ENCODE measurements around the gene CD247.

DNA sequence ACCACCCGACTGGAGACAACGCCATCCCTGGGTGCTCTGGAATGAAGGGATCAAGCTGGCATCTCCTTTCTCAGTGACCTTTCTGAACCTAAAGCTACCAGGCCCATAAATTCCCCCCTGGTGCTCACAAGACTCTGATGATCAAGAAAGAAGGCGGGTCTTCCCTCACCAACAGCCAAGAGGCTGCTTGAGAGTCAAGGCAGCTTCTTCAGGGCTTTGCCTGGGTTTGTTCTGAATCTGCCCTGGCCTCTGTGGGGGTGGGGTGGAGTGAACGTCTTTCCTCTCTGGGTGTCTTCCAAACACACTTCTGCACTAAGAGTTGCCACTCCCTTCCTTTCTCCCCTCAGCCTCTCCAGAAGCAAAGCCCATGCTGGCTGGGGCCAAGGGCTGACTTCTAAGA is 36.1 kb downstream of the CD247 start:
- TF ChIP-seq MEIS1 (CRISPR knock-in tag; IDR thresholded peaks at IDR 0.05; ENCODE audit: borderline replicate concordance) (no peak), ZNF292 (tag by site-specific recombination; IDR thresholded peaks at IDR 0.05; ENCODE audit: borderline replicate concordance, low read depth) (no peak)
- TF ChIP-seq, protein P1, sequence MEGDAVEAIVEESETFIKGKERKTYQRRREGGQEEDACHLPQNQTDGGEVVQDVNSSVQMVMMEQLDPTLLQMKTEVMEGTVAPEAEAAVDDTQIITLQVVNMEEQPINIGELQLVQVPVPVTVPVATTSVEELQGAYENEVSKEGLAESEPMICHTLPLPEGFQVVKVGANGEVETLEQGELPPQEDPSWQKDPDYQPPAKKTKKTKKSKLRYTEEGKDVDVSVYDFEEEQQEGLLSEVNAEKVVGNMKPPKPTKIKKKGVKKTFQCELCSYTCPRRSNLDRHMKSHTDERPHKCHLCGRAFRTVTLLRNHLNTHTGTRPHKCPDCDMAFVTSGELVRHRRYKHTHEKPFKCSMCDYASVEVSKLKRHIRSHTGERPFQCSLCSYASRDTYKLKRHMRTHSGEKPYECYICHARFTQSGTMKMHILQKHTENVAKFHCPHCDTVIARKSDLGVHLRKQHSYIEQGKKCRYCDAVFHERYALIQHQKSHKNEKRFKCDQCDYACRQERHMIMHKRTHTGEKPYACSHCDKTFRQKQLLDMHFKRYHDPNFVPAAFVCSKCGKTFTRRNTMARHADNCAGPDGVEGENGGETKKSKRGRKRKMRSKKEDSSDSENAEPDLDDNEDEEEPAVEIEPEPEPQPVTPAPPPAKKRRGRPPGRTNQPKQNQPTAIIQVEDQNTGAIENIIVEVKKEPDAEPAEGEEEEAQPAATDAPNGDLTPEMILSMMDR (tag by site-specific recombination; IDR thresholded peaks at IDR 0.05) = no peak
- TF ChIP-seq, protein P2, sequence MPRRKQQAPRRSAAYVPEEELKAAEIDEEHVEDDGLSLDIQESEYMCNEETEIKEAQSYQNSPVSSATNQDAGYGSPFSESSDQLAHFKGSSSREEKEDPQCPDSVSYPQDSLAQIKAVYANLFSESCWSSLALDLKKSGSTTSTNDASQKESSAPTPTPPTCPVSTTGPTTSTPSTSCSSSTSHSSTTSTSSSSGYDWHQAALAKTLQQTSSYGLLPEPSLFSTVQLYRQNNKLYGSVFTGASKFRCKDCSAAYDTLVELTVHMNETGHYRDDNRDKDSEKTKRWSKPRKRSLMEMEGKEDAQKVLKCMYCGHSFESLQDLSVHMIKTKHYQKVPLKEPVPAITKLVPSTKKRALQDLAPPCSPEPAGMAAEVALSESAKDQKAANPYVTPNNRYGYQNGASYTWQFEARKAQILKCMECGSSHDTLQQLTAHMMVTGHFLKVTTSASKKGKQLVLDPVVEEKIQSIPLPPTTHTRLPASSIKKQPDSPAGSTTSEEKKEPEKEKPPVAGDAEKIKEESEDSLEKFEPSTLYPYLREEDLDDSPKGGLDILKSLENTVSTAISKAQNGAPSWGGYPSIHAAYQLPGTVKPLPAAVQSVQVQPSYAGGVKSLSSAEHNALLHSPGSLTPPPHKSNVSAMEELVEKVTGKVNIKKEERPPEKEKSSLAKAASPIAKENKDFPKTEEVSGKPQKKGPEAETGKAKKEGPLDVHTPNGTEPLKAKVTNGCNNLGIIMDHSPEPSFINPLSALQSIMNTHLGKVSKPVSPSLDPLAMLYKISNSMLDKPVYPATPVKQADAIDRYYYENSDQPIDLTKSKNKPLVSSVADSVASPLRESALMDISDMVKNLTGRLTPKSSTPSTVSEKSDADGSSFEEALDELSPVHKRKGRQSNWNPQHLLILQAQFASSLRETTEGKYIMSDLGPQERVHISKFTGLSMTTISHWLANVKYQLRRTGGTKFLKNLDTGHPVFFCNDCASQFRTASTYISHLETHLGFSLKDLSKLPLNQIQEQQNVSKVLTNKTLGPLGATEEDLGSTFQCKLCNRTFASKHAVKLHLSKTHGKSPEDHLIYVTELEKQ (tag by site-specific recombination; IDR thresholded peaks at IDR 0.05; ENCODE audit: borderline replicate concordance) = no peak
